HG03280 (cell line): ENCODE data around the gene MYH11.
A peak's percentile ranks its signal among the peaks of the same experiment; 100 is the strongest.

ENCODE experiments used
- ATAC-seq: cut with Tn5 transposase; IDR thresholded peaks from one replicate; pipeline ENCODE4 v1.9.1; 2021; ENCODE audit warnings: mild to moderate bottlenecking, moderate library complexity; ENCODE audit not compliant: unreplicated experiment

MYH11 gene

DNA sequence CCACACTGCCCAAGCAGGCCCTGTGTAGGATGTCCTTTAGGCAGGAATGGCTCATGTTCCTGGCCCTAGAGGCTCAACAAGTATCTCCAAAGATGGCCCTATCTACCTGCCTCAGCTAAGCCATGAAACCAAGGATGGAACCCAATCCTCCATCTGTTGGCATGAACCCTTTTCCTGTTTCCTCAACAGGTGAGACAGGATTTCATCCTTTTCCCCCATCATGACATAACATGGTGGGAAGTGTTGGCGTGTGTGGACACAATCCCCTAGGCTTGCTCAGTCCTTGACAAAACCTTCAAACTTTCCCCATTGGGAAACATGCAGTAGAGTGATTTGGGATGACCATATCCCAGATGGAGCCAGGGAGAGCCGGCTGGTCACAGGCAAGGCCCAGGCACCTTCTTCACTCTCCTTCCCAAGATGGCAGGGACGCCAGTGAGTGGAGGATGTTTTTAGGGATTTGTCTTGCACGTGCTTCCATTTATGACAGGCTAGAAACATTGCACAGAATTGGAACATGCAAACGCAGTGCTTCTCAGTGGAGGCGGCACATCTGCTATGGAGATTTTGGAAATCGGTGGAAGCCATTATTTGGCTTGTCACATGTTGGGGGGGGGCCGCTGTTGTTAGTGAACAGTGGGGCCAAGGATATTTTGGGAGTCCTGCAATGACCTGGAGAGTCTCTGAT is 77.0 kb downstream of the MYH11 start:
- no peak for ATAC-seq

DNA sequence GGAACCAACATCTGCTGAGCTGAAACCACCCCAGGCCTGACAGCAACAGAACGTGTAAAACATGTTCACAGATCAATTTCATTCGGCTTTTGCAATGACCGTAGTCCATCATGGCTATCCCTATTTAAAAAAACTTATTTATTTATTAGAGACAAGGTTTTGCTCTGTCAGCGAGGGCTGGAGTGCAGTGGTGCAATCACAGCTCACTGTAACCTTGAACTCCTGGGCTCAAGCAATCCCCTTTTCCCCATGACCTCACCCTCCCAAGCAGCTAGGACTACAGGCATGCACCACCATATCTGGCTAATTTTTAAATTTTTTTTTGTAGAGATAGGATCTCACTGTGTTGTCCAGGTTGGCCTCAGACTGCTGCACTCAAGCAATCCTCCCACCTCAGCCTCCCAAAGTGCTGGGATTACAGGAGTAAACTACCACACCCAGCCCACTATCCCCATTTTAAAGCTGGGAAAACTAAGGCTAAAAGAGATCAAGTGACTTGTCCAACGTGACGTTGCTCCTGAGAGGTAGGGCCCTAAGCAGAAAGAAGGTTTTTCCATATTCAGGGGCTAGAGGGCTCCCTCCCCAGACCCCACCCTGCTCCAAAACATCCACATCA is 77.7 kb downstream of the MYH11 start:
- ATAC-seq: no peak

- no peak for ATAC-seq
Observed at GRCh38 chr16:15778204-15778743, 78.6 kb downstream of the MYH11 start.

GRCh38 chr16:15777533-15778203 is 79.2 kb downstream of the MYH11 start:
- ATAC-seq: no peak

DNA sequence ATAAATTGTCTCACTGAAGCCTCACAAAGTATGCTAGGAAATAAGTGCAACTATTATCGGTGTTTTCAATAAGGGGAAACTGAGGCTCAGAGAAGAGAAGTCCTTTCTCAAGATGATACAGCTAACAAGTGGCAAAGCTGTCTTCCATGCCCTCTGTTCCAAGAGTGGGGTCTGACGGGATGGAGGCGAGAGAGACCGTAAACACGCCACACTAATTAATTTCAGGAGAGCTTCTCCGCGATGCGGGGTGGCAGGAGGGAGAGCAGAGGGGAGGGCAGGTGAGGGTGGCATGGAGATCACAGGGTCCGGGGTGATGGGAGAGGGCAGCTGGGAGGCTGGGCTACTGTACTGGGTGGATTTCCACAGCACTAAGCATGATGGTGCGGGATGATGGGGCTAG is 80.3 kb downstream of the MYH11 start:
- no peak for ATAC-seq

DNA sequence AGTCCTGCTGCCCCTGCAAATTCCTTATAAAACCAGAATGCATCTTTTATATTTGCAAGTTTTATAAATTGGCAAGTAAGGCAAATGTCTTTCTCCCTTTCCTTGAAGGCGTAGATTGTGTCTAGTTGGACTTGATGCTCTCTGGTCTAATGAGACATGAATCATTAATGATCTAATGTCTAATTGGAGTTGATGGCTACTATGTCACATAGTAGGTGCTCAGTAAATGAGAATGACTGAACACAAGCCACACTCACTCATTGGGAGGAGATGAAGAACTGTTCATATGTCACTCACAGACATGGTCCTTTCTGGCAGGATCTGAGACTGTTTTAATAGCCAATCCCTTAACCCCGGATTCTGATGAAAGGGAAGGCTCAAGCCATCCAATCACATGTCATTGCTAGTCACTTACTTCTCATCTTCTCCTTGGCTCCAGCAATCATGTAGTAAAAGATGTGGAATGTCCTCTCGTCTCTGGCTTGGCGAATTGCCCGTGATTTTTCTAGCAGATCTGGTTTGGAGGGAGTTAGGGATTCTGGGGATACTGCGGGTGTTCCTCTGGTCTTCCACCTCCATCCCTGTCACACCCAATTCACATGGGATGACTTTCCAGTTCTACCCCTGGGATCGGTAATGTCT is 81.0 kb downstream of the MYH11 start:
- no peak for ATAC-seq

DNA sequence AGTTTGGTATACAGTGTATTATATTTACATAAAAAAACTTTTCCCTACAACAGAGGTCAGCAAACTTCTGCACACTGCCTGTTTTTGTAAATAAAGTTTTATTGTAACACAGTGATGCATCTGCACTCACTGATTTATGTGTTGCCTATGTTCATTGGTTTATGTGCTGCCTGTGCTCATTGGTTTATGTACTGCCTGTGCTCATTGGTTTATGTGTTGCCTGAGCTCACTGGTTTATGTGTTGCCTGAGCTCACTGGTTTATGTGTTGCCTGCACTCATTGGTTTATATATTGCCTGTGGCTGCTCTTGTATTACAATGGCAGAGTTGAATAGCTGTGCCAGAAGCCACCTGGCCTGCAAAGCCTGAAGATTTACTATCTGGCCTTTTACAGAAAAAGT is 81.6 kb downstream of the MYH11 start:
- no peak for ATAC-seq

GRCh38 chr16:15773968-15774367 is 82.9 kb downstream of the MYH11 start:
- no peak for ATAC-seq

- ATAC-seq: no peak
Observed at GRCh38 chr16:15772579-15773293, 84.1 kb downstream of the MYH11 start.

DNA sequence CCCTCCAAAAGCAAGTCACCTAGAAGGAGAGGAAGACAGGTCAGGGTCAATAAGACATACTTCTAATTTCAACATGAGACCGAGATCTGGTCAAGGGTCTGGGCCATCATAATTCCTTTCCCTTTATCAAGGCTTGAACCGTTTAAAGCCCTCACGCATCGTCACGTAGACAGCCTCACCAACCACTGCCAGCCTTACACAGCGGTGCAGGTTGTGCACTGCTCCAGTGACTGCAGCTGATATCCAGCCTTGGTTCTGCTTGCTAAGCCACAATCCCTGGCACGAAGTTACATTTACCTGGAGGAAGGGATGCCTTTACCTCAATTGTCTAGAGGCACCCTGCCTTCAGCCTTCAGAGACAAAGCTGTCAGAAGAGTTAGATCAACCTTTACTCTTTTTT is 85.1 kb downstream of the MYH11 start:
- ATAC-seq: no peak

GRCh38 chr16:15770512-15770911 is 86.3 kb downstream of the MYH11 start:
- no peak for ATAC-seq

GRCh38 chr16:15770107-15770506 is 86.7 kb downstream of the MYH11 start:
- ATAC-seq: no peak

DNA sequence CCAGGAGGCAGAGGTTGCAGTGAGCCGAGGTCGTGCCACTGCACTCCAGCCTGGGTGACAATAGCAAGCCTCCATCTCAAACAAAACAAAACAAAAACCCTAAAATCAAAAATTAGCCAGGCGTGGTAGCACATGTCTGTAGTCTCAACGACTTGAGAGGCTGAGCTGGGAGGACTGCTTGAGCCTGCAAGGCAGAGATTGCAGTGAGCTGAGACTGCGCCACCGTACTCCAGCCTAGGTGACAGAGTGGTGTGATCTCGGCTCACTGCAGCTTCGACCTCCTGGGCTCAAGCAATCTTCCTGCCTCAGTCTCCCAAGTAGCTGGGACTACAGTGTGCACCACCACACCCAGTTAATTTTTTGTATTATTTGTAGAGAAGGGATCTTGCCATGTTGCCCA is 87.6 kb downstream of the MYH11 start:
- ATAC-seq: no peak

GRCh38 chr16:15768201-15768600 is 88.6 kb downstream of the MYH11 start:
- ATAC-seq: no peak

DNA sequence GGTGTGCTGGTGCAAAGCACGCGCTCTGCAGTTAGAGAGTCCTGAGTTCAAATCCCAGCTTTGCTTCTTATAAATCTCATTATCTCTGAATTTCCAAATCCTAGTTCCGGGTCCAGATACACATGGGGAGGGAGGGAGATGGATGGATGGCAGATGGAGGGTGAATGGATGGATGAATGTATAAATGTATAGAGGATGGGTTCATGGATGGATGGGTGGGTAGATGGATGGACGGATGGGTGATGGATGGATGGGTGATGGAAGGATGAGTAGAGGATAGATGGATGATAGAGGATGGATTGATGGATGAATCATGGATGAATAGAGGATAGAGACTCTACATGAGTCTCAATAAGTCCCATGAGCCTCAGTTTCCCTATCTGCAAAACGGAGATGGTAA is 89.9 kb downstream of the MYH11 start:
- no peak for ATAC-seq

DNA sequence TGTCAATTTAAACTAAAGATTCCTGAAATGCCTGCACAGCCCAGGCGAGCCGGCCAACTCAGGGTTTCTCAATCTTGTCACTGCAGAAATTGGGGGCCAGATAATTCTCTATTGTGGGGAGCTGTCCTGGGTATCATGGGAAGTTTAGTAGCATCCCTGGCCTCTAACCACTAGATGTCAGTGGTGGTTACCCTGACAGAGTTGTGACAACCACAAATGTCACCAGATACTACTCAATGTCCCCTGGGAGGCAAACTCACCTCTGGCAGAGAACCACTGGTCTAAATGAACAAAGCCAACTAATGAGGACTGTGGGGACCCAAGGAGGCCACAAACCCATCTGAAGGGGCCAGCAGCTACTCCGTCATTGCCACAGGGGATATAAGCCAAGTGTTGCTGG is 90.9 kb downstream of the MYH11 start:
- peak; percentile 79 for ATAC-seq

GRCh38 chr16:15765116-15765515 is 91.7 kb downstream of the MYH11 start:
- ATAC-seq: no peak

GRCh38 chr16:15764112-15764511 is 92.7 kb downstream of the MYH11 start:
- ATAC-seq: no peak

DNA sequence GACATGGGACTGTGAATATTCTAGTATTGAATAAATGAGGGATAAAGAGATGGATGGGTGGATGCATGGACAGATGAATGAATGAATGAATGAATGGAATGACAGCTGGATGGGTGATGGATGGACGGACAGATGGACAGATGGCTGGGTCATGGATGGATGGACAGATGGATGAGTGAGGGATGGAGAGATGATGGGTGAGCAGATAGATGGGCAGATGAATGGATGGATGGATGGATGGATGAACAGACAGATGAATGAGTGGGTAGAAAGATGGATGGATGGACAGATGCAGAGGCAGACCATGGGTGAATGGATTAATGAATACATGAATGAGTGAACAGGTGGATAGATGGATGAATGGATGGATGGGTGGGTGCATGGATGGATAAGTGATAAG is 96.7 kb downstream of the MYH11 start:
- no peak for ATAC-seq

DNA sequence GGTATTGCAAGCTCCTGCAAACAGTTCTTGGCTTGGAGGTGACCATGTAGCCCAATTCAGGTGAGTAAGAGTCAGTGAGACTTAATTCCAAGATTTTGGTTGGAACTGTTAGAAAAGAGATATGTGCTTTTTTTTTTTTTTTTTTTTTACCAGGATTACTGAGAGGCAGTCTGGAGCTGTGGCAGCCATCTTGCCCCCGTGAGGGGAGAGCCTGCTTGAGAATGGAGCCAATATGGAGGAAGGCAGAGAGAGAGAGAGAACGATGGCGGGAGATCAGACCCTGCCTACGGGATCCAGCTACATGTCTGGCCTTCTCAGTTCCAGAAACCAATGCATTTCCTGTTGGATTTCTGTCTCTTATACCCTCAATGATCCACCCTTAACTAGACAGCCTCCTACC is 97.8 kb downstream of the MYH11 start:
- ATAC-seq: no peak
